T-helper 1 cell treated with Interleukin-12 subunit alpha and Interleukin-12 subunit beta and Interleukin-4 antibody, amounts not matched to agents 30 μg/mL and 1 μg/mL, for 36 hours (primary cell): ENCODE measurements around the gene ECT2L.

Source experiments
- H3K27ac Mint-ChIP-seq: one replicate; pipeline ENCODE4 v1.8.0; 2021; ENCODE audit warnings: mild to moderate bottlenecking, mixed read lengths
- H3K27me3 Mint-ChIP-seq: one replicate; pipeline ENCODE4 v1.8.0; 2021; ENCODE audit warnings: low read depth, mixed read lengths
- H3K36me3 Mint-ChIP-seq: one replicate; pipeline ENCODE4 v1.8.0; 2021; ENCODE audit warnings: low read depth, mixed read lengths
- H3K4me1 Mint-ChIP-seq: one replicate; pipeline ENCODE4 v1.8.0; 2021; ENCODE audit warnings: low read depth, mixed read lengths
- H3K4me3 Mint-ChIP-seq: one replicate; pipeline ENCODE4 v1.8.0; 2021; ENCODE audit warnings: mild to moderate bottlenecking, moderate library complexity, mixed read lengths
- H3K9me3 Mint-ChIP-seq: one replicate; pipeline ENCODE4 v1.8.0; 2021; ENCODE audit warnings: mixed read lengths

Gene ECT2L

DNA sequence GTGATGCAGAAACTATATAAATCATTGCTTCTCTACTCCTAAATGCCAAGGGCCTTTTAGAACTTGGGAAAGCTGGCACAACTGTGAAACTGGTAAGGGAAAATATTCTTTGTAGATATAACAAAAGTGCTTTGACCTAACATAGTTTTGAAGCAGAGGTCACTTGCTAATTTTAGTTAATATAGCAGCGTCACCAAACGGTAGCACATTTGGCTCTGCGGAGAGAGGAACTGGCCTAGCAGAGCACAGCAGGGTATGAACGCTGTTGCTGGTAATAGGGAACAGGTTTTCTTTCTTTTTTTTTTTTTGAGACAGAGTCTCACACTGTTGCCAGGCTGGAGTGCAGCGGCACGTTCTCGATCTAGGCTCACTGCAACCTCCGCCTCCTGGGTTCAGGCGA lies 67.4 kb downstream of the ECT2L start:
- Mint-ChIP-seq H3K4me3 (no peak overlapping the region), H3K36me3 (no peaks in the 10 kb centered on the region), H3K27ac (no peak overlapping the region), H3K9me3 (no peaks in the 10 kb centered on the region), H3K4me1 (no peaks in the 10 kb centered on the region), H3K27me3 (no peaks in the 10 kb centered on the region)

DNA sequence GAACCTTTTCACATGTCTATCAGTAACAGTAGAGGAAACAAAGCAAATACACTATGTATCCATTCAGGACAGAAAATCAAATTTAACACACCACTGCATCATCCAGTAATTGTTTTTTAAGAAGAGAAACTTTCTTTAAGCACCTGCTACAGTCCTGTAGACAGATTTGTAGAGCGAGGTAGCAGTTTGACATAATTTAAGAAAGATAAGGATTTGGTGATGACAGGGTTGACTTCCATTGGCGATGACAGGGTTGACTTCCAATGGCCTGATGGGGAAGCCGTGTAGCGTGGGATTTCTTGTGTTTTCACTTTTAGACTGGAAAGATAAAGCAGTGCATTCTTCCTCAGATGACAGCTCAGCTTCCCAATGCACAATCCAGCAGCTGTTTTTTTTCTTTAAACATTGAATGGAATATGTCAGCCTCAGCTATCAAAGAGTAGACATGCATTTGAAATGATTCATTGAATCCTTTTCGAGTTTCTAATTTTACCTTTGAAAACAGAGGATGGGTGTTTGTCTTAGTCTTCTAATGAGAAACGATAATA lies 68.5 kb downstream of the ECT2L start:
- Mint-ChIP-seq H3K27ac (no peak overlapping the region), H3K4me3 (no peak overlapping the region), H3K27me3 (no peaks in the 10 kb centered on the region), H3K36me3 (no peaks in the 10 kb centered on the region), H3K9me3 (no peaks in the 10 kb centered on the region), H3K4me1 (no peaks in the 10 kb centered on the region)

DNA sequence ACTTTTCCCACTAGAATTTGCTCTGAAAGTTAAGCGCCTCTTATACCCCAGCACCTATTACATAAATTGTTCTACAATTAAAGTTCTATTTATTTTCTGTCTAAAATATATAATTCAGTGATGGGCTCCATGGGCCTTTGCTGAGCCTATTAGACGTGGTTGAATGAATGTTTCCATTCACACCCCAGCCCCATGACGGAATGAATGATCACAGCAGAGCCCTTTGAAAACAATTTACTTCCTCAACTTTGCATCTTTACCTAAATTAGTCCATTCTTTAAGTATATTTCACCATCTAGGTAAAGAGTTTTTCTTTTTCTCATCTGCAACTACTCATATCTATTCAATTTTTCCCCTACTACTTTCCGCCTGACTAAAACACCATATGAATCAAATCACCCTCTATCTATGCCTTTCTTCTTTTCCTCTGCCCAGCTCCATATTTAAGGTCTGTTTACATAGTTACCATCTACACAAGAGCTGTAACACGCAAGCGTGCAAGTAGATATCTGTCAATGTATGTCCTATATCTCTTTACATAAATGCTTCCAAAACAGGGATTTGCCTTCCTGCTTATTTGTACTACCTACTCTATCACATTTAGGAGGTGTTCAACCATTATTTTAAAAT lies 69.7 kb downstream of the ECT2L start:
- no peak overlapping the region for H3K27ac Mint-ChIP-seq
- no peaks in the 10 kb centered on the region for H3K4me1 Mint-ChIP-seq
- no peaks in the 10 kb centered on the region for H3K27me3 Mint-ChIP-seq
- no peaks in the 10 kb centered on the region for H3K36me3 Mint-ChIP-seq
- H3K9me3 Mint-ChIP-seq, result no peaks in the 10 kb centered on the region
- no peak overlapping the region for H3K4me3 Mint-ChIP-seq

DNA sequence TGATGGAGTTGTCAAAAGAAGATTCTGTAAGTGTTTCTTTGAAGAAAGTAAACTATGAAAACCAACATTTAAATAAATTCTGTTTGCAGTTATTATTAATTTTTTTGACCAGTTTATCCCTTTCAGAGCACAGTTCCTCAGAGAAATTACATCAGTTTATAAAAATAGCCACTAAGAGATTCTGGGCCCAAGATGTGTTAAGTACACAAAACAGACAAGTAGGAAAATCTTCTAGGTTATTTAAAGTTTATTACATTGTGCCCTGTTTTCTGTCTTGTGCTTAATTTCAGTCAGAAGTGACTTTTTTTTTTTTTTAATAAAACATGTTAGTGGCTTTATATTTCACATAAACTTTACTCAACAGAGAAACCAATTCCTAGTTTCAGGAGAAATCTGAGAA lies 72.3 kb downstream of the ECT2L start:
- Mint-ChIP-seq H3K36me3 (no peaks in the 10 kb centered on the region), H3K27ac (no peak overlapping the region), H3K27me3 (no peaks in the 10 kb centered on the region), H3K4me3 (no peak overlapping the region), H3K9me3 (no peaks in the 10 kb centered on the region), H3K4me1 (no peaks in the 10 kb centered on the region)

DNA sequence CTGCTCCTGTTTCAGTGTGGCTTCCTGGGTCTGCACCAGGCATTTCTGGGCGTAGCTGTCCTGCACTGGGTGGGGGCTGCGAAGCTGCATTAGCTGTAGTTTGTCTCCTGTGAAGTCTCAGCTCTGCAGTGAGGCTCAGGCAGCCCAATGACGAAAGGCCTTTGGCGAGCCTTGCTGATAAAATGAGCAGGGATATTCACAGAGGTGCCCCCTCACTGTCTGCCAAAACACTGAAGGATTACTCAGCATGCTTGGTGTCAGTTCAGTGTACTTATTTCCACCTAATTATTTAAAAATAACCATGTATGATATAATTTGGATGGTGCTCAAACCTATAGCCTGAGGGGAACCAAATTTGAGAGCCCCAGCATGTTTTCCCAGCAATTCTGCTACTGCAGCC lies 73.5 kb downstream of the ECT2L start:
- no peaks in the 10 kb centered on the region for H3K36me3 Mint-ChIP-seq
- H3K4me3 Mint-ChIP-seq, result no peak overlapping the region
- H3K9me3 Mint-ChIP-seq, result no peaks in the 10 kb centered on the region
- H3K27ac Mint-ChIP-seq, result no peak overlapping the region
- no peaks in the 10 kb centered on the region for H3K4me1 Mint-ChIP-seq
- H3K27me3 Mint-ChIP-seq, result no peaks in the 10 kb centered on the region

DNA sequence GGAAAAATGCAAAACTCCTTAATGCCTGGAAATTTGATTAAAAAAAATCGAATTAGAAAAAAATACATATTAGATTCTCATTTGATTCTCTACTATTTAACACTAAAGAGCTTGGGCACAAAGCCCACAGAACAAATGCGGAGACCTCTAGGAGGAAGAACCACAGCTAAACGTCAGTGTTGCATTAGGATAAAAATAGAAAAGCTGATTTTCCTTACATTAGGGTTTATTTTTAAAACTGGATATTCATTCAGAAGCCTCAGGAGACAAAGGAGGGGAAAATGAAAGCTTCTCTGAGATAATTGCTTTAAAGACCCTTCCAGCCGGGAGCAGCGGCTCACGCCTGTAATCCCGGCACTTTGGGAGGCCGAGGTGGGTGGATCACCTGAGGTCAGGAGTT lies 77.3 kb downstream of the ECT2L start:
- Mint-ChIP-seq H3K4me1 (no peaks in the 10 kb centered on the region), H3K4me3 (no peak overlapping the region), H3K27me3 (no peaks in the 10 kb centered on the region), H3K36me3 (no peaks in the 10 kb centered on the region), H3K27ac (no peak overlapping the region), H3K9me3 (no peaks in the 10 kb centered on the region)

DNA sequence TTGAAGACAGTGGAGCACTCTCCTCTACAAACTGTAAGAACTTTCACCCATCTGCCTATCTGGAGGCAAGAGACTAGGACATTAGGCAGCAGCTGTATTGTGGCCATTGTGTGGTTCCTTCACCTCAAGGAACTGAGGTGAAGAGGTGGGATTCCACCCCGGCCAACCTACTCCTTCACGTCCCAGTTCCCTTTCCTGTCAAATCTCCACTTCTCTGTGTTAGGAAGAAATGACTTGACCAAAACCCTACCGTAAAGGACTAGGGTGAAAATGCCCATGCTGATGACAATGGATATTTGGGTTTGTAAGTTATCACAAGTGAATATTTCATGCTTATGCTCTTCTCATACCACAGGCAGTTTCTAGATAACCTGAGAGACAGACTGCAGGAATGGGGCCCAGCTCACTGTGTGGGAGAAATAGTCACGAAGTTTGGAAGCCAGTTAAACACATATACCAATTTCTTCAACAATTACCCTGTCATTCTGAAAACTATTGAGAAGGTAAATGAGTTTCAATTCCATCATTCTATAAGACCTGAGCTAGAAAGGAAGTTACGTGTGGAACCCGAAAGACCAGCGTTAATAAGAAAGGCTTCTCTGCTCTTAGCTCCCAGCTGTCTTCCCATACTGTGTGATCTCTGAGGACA lies 86.6 kb downstream of the ECT2L start:
- Mint-ChIP-seq H3K4me1 (no peaks in the 10 kb centered on the region), H3K27ac (no peak overlapping the region), H3K27me3 (no peaks in the 10 kb centered on the region), H3K4me3 (no peak overlapping the region), H3K36me3 (no peaks in the 10 kb centered on the region), H3K9me3 (no peaks in the 10 kb centered on the region)

DNA sequence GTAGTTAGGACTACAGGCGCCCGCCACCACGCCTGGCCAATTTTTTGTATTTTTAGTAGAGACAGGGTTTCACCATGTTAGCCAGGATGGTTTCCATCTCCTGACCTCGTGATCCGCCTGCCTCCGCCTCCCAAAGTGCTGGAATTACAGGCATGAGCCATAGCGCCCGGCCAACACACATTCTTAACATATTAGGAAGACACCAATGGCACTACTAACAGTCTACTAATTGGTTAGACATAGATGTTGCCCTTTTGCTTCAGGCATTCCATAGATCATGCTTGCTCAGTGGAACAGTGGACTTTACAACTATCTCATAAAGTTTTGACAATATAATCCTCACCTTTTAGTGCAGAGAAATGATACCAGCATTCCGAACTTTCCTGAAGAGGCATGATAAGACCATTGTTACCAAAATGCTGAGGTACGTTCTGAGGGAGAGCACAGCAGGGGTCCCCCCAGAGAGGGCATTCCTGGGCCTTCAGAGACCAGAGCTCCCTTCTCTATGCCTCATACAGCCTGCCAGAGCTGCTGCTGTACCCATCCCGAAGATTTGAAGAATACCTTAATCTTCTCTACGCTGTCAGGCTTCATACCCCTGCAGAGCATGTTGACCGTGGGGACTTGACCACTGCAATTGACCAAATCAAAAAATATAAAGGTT lies 89.4 kb downstream of the ECT2L start:
- H3K27ac Mint-ChIP-seq, result no peak overlapping the region
- no peaks in the 10 kb centered on the region for H3K4me1 Mint-ChIP-seq
- H3K9me3 Mint-ChIP-seq, result no peaks in the 10 kb centered on the region
- no peak overlapping the region for H3K4me3 Mint-ChIP-seq
- H3K27me3 Mint-ChIP-seq, result no peaks in the 10 kb centered on the region
- no peaks in the 10 kb centered on the region for H3K36me3 Mint-ChIP-seq

DNA sequence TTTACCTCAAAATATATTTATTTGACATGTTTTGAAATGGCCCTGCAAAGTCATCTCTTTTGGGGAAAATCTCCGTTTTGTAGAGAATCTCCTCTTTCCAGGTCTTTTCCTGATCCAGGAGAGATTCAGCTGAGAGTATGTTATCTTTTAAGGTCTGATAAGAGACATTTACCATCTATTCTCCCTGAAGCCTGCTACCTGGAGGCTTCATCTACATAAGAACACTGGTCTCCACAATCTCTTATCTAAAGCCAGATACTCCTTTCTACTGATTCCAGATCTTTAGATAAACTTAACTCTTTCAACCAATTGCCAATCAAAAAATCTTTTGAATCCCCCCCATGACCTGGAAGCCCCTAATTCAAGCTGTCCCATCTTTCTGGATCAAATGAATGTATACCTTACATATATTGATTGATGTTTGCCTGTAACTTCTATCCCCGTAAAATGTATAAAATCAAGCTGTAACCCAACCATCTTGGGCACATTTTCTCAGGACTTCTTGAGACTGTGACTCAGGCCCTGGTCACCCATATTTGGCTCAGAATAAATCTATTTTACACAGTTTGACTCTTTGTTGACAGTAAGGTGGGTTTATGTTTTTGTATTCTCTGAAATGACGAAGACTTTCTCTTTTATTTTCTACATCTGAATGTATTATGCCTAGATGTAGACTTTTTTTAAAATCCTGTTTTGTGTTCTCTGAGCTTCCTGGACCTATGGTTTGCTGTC lies 95.5 kb downstream of the ECT2L start:
- Mint-ChIP-seq H3K4me3 (no peak overlapping the region), H3K4me1 (no peaks in the 10 kb centered on the region), H3K27me3 (no peaks in the 10 kb centered on the region), H3K9me3 (no peaks in the 10 kb centered on the region), H3K36me3 (peaks cover 6% of the 10 kb centered on the region), H3K27ac (no peak overlapping the region)

DNA sequence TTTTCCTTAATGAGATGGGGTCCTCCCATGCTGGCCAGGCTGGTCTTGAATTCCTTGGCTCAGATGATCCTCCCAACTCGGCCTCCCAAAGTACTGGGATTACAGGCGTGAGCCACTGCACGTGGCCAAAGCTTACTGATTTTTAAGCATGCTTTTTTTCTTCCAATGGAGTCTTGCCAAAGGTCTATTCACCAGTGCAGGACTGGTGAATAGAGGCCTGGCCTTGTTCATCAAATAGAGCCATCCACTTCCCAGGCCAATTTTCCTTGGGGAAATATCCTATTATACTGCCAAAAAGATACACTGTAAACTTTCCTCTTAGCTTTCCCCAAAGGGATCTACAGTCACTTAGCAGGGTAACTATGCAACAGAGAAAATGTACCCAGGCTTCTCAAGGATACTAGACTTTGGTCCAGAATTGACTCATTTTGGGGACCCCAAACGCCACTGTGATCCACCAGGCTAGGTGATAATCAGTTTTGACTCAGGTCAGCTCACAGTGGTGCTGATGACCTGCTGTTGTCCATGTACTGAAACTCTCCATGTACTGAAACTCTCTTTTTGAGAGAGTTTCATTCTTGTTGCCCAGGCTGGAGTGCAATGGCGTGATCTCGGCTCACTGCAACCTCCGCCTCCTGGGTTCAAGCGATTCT lies 100.3 kb downstream of the ECT2L start:
- H3K4me3 Mint-ChIP-seq, result no peak overlapping the region

DNA sequence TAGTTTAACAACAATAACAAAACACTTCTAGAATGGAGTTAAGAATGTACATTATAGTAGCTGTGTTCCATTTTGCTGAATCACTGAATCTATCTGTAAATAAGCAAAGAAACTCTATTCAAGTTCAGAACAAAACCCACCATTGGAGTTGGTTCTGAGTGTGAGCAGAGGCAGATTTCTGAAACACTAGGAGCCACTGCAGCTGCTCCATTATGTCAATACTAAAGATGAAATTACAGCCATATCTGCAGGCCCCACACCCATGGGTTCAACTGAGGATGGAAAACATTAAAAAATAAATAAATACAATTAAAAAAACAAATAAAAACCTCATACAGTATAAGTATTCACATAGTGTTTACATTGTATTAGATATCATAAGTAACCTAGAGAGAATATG lies 101.1 kb downstream of the ECT2L start:
- H3K27me3 Mint-ChIP-seq, result no peaks in the 10 kb centered on the region
- H3K4me1 Mint-ChIP-seq, result no peaks in the 10 kb centered on the region
- H3K9me3 Mint-ChIP-seq, result no peaks in the 10 kb centered on the region
- H3K4me3 Mint-ChIP-seq, result no peak overlapping the region
- H3K36me3 Mint-ChIP-seq, result peaks cover 28% of the 10 kb centered on the region
- no peak overlapping the region for H3K27ac Mint-ChIP-seq

More for the DNA sequence above, 100.3 kb downstream of the ECT2L start:
- Mint-ChIP-seq H3K27me3 (no peaks in the 10 kb centered on the region), H3K9me3 (no peaks in the 10 kb centered on the region), H3K4me1 (no peaks in the 10 kb centered on the region), H3K36me3 (peaks cover 28% of the 10 kb centered on the region), H3K27ac (no peak overlapping the region)

DNA sequence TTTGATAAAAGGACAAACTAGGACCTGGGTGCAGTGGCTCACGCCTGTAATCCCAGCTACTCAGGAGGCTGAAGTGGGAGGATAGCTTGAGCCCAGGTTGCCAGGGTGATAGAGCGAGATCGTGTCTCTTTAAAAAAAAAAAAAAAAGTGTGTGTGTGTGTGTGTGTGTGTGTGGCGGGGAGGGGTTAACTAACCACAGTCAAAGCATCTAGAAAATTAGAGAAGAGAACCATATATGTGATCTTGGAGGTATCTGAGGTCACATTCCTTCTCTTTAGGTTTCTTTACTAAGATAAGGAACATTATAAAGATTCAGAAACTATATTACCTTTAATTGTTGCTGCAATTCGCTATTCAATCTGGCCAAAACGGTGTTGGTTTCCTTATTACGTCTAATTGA lies 111.3 kb downstream of the ECT2L start:
- no peak overlapping the region for H3K27ac Mint-ChIP-seq
- H3K4me3 Mint-ChIP-seq, result no peak overlapping the region
- H3K4me1 Mint-ChIP-seq, result no peaks in the 10 kb centered on the region
- H3K27me3 Mint-ChIP-seq, result no peaks in the 10 kb centered on the region
- H3K36me3 Mint-ChIP-seq, result peaks cover 37% of the 10 kb centered on the region
- no peaks in the 10 kb centered on the region for H3K9me3 Mint-ChIP-seq

DNA sequence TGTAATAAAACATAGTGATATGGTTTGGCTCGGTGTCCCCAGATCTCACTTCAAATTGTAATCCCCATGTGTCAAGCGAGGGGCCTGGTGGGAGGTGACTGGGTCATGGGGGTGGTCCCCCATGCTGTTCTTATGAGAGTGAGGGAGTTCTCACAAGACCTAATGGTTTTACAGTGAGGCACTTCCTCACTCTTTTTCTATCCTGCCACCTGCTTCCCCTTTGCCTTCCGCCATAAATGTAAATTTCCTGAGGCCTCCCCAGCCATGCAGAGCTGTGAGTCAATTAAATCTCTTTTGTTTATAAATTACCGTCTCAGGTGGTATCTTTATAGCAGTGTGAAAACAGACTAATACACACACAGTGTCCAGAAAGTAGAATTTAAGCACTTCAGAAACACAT lies 113.6 kb downstream of the ECT2L start:
- Mint-ChIP-seq H3K27ac (no peak overlapping the region), H3K9me3 (no peaks in the 10 kb centered on the region), H3K36me3 (peaks cover 44% of the 10 kb centered on the region), H3K4me1 (no peaks in the 10 kb centered on the region), H3K27me3 (no peaks in the 10 kb centered on the region), H3K4me3 (no peak overlapping the region)

DNA sequence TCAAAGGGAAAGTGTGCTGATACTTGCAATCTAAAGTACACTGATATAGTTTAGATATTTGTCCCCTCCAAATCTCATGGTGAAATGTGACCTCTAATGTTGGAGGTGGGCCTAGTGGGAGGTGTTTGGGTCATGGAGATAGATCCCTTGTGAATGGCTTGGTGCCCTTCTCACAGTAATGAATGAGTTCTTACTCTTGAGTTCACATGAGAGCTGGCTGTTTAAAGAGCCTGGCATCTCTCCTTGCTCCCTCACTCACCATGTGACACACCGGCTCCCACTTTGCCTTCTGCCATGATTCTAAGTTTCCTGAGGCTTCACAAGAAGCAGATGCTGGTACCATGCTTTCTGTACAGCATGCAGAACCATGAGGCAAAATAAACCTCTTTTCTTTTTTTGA lies 114.1 kb downstream of the ECT2L start:
- Mint-ChIP-seq H3K9me3 (no peaks in the 10 kb centered on the region), H3K27ac (no peak overlapping the region), H3K4me1 (no peaks in the 10 kb centered on the region), H3K27me3 (no peaks in the 10 kb centered on the region), H3K4me3 (no peak overlapping the region), H3K36me3 (peaks cover 48% of the 10 kb centered on the region)
